GM12878 (cell line): Measurements from ENCODE around the gene RPL10A. TPM values are rescaled to one million over a fixed set of nuclear protein-coding genes. Genes with fewer than 3 reads are reported as not detected.
A peak's percentile ranks its signal among the peaks of the same experiment; 100 is the strongest.

Experiments
- ATAC-seq: fragments of 200-7000 bp; cut with Tn5 transposase; 3 replicates; pipeline ENCODE4 v1.9.1; 2020; ENCODE audit warnings: mild to moderate bottlenecking, moderate library complexity
- BruUV-seq: library from RNA; stranded (reverse); fragments of 400-500 nt; replicated peaks from 2 replicates; lab custom pipeline; 2021; lab: Mats Ljungman, UMichigan
- CTCF ChIA-PET: fragments of 300-600 bp; sonication (Branson Sonifier 250); formaldehyde crosslinking; extraction: SDS; loops from one replicate; lab custom pipeline; 2021; ENCODE audit warnings: inconsistent platforms; lab: Yijun Ruan, JAX
- POLR2A ChIA-PET: fragments of 350-600 bp; formaldehyde crosslinking; extraction: SDS; loops from one replicate; lab custom pipeline; 2021; ENCODE audit warnings: inconsistent platforms; lab: Charles Lee
- RAD21 ChIA-PET: fragments of 300-600 bp; sonication (Branson Sonifier 250); formaldehyde crosslinking; loops from one replicate; lab custom pipeline; 2023; ENCODE audit warnings: antibody characterized with exemption; ENCODE audit not compliant: unreplicated experiment; lab: Charles Lee
- SMC1A ChIA-PET: fragments of 300-600 bp; sonication (Branson Sonifier 250); formaldehyde crosslinking; loops from one replicate; lab custom pipeline; 2023; ENCODE audit not compliant: unreplicated experiment, uncharacterized antibody; lab: Charles Lee
- DNase-seq: peaks from one replicate; pipeline ENCODE4 v3.0.0-alpha.2; 2011; ENCODE audit warnings: low read depth, low spot score
- FAIRE-seq: peaks from 3 replicates; lab custom pipeline; 2011; peaks lifted over from hg19 to GRCh38; lab: Jason Lieb, UNC
- H2AFZ ChIP-seq: 2 replicates; pipeline ENCODE4 v1.6.0; 2011; ENCODE audit warnings: low read depth, low read length, control low read depth; ENCODE audit not compliant: control insufficient read depth
- H3K27ac ChIP-seq: 2 replicates; pipeline ENCODE4 v1.5.1; 2011; ENCODE audit warnings: control low read depth; ENCODE audit not compliant: control insufficient read depth, insufficient read depth
- H3K27me3 ChIP-seq, 2 experiments: replicated peaks in 1 of 2; 2 replicates each; pipeline versions ENCODE4 v1.6.0 to v1.6.1; 2011; ENCODE audit warnings: low read length in 1 of 2; ENCODE audit not compliant: control insufficient read depth in 2 of 2, insufficient read depth in 2 of 2
- H3K36me3 ChIP-seq, 2 experiments: 2 replicates each; pipeline ENCODE4 v1.5.1; 2011; ENCODE audit warnings: low read length in 1 of 2; ENCODE audit not compliant: control insufficient read depth in 2 of 2, insufficient read depth in 2 of 2
- H3K4me1 ChIP-seq: 2 replicates; pipeline ENCODE4 v1.6.1; 2011; ENCODE audit warnings: mild to moderate bottlenecking, low read length, moderate library complexity, mixed read lengths; ENCODE audit not compliant: control insufficient read depth, insufficient read depth
- H3K4me2 ChIP-seq: 2 replicates; pipeline ENCODE4 v1.6.0; 2011; ENCODE audit warnings: control low read depth; ENCODE audit not compliant: control insufficient read depth, insufficient read depth
- H3K4me3 ChIP-seq: fragments of 200-600 bp; sonication (generic); 2 replicates; pipeline ENCODE4 v1.5.1; 2016
- H3K79me2 ChIP-seq: 2 replicates; pipeline ENCODE4 v1.6.0; 2011; ENCODE audit warnings: low read length; ENCODE audit not compliant: control insufficient read depth, insufficient read depth
- H3K9ac ChIP-seq: 2 replicates; pipeline ENCODE4 v1.8.0; 2011; ENCODE audit warnings: low read length, control low read depth, mixed read lengths; ENCODE audit not compliant: control insufficient read depth, insufficient read depth
- H3K9me3 ChIP-seq: replicated peaks from 3 replicates; pipeline ENCODE4 v1.5.1; 2011; ENCODE audit warnings: mild to moderate bottlenecking, low read length; ENCODE audit not compliant: control insufficient read depth, insufficient read depth
- H4K20me1 ChIP-seq: 2 replicates; pipeline ENCODE4 v1.6.0; 2011; ENCODE audit not compliant: control insufficient read depth, insufficient read depth
- IKZF1 ChIP-seq: fragments of 450-650 bp; conservative IDR thresholded peaks from 2 replicates; pipeline ENCODE4 v1.6.1; 2017; ENCODE audit warnings: antibody characterized with exemption, mild to moderate bottlenecking
- KDM1A ChIP-seq: fragments of 200-600 bp; sonication (generic); IDR thresholded peaks from 2 replicates; pipeline ENCODE4 v1.6.1; 2016; ENCODE audit warnings: borderline replicate concordance
- MYB ChIP-seq: fragments of 150-350 bp; IDR thresholded peaks from 2 replicates; pipeline ENCODE4 v1.6.1; 2014; ENCODE audit warnings: mild to moderate bottlenecking, low read depth, low read length, borderline replicate concordance
- NFYA ChIP-seq: IDR thresholded peaks from 2 replicates; pipeline ENCODE4 v1.6.1; 2011; ENCODE audit warnings: low read depth, mild to moderate bottlenecking, low read length, improper control_type of control experiment, borderline replicate concordance
- PML ChIP-seq: IDR thresholded peaks from 2 replicates; pipeline ENCODE4 v1.6.1; 2012; ENCODE audit warnings: low read length, inconsistent platforms
- SPI1 ChIP-seq: IDR thresholded peaks from 2 replicates; pipeline ENCODE4 v1.6.1; 2011; ENCODE audit warnings: low read depth, mild to moderate bottlenecking, low read length, moderate library complexity, borderline replicate concordance; ENCODE audit not compliant: insufficient read depth
- ZZZ3 ChIP-seq: IDR thresholded peaks from 2 replicates; pipeline ENCODE4 v1.6.1; 2011; ENCODE audit warnings: low read depth; ENCODE audit not compliant: control insufficient read depth, insufficient read length
- WGBS: methylation state at CpG from one replicate; pipeline ENCODE4 v1.1.6; 2016; ENCODE audit warnings: low lambda C conversion rate; ENCODE audit not compliant: insufficient replicate concordance, insufficient coverage; ENCODE audit errors: missing lambda C conversion rate; 5-methylcytosine and 5-hydroxymethylcytosine counted together
- in situ Hi-C: fragments of 300-500 bp; cut with MboI; formaldehyde crosslinking; loops from 9 replicates; pipeline ENCODE4 v1.14.3; 2018; ENCODE audit warnings: mixed read lengths
- intact Hi-C: fragments of 100-400 bp; cut with micrococcal nuclease; formaldehyde crosslinking; loops from one replicate; pipeline ENCODE4 v1.14.2; 2022; ENCODE audit not compliant: unreplicated experiment
- polyA plus RNA-seq, 11 experiments: library from polyadenylated mRNA; depleted of rRNA in 4 of 11; unstranded in 6 of 11; stranded (reverse) in 5 of 11; fragments of >200 nt; fragmentation: Nextera tagmentation in 4 of 11; fragmentation: Illumina TruSeq in 1 of 11; extraction: Ambion mirVana in 4 of 11; extraction: Trizol in 1 of 11; gene quantifications; 1 replicate in 1 of 11; 2 replicates in 10 of 11; pipeline versions ENCODE4 v1.2.1 to v1.2.3, GENCODE V29; 2011 to 2016; ENCODE audit warnings: inconsistent platforms in 2 of 11, missing spikeins in 2 of 11, low read depth in 1 of 11
- total RNA-seq, 4 experiments: library from RNA; depleted of rRNA in 3 of 4; stranded (reverse); fragments of >200 nt in 3 of 4; fragmentation: Illumina TruSeq in 1 of 4; extraction: Trizol in 1 of 4; gene quantifications; 2 replicates each; pipeline versions ENCODE4 v1.2.1 to v1.2.3, GENCODE V29; 2013 to 2021
- TF ChIP-seq, protein P1 (sequence below): fragments of 450-650 bp; IDR thresholded peaks from 2 replicates; pipeline ENCODE4 v1.6.1; 2017; ENCODE audit warnings: low read depth, mild to moderate bottlenecking, moderate library complexity

Gene RPL10A
- total and polyA plus RNA-seq, 10 of the 15 experiments (the other 5 are each of a cell fraction or from before 2014, with no cell fraction given): 833 to 4,029 (median 2,795) TPM

DNA sequence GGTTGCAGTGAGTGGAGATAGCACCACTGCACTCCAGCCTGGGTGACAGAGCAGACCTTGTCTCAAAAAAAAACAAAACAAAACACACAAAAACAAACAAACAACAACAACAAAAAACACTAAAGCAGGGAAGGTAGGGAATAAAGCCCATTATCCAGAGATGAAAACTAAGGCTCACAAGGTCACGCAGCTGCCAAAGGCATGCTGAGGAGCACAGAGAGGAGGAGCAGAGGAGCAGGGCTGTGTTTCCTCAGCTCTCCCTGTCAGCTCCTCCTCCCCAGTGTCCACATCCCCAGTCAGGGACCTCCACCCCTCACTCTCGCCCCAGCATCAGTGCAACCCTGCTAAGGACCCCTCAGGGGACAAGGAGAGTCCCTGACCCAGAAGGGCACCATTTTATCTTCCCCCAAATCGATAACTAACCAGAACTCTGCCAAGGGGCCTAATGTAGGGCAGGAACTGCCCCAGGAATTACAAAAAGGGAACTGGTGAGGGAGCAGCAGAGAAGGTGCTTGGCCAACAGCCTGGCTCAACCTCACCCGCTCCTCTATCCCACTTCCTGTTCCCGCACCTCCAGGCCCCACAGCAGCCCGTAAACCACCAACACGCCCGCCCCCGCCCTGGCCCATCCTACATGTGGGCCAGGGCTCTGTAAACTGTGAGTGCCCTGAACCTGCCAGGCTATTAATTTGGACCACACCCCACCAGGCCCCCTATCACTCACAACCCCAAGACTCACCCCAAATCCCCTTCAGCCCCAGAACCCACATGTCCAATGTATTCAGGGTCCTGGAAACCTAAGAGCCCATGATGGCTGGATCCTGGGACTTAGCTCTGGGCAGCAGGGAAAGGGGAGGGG is 19.7 kb downstream of the RPL10A start:
- Histone ChIP-seq H3K4me3 (no peak overlapping the region), H3K27ac (no peak overlapping the region), H3K9me3 (no peaks in the 10 kb centered on the region), H3K4me2 (no peak overlapping the region), H2AFZ (no peak overlapping the region), H3K79me2 (no peaks in the 10 kb centered on the region), H3K36me3 (no peaks in the 10 kb centered on the region), H3K27me3 (no peaks in the 10 kb centered on the region; a peak in 2 of 4 replicates), H3K9ac (no peak overlapping the region), H4K20me1 (no peaks in the 10 kb centered on the region), H3K4me1 (no peaks in the 10 kb centered on the region)
- no peak for DNase-seq
- BruUV-seq: no TSS peak
- in situ Hi-C loops: no loop called here
- ChIA-PET RAD21 (no interaction called here), POLR2A (no interaction called here), SMC1A (no interaction called here), CTCF (interaction anchor here (0.7 to 1.1 kb wide), 3 partner anchors 189 to 1548 kb away, joined by 3 read pairs; no protein-coding TSS in a partner anchor)
- FAIRE-seq: no peak
- WGBS: 12% methylated on average over 9 of the region's 9 CpGs
- peak; percentile 21; the same call in 2 of the 3 replicates for ATAC-seq
- TF ChIP-seq NFYA: no peak
- TF ChIP-seq MYB: no peak
- TF ChIP-seq SPI1: peak; percentile 55
- TF ChIP-seq, protein P1, sequence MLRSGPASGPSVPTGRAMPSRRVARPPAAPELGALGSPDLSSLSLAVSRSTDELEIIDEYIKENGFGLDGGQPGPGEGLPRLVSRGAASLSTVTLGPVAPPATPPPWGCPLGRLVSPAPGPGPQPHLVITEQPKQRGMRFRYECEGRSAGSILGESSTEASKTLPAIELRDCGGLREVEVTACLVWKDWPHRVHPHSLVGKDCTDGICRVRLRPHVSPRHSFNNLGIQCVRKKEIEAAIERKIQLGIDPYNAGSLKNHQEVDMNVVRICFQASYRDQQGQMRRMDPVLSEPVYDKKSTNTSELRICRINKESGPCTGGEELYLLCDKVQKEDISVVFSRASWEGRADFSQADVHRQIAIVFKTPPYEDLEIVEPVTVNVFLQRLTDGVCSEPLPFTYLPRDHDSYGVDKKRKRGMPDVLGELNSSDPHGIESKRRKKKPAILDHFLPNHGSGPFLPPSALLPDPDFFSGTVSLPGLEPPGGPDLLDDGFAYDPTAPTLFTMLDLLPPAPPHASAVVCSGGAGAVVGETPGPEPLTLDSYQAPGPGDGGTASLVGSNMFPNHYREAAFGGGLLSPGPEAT: no peak
- no peak for TF ChIP-seq ZZZ3
- no peak for TF ChIP-seq KDM1A
- TF ChIP-seq PML: no peak
- peak; percentile 27; the same call in 1 of the 2 replicates for TF ChIP-seq IKZF1
- intact Hi-C loops: no loop called here
